Endothelial cell of hepatic sinusoid (primary cell): ENCODE data around the gene DPPA2.

Experiments
- in situ Hi-C: cut with HindIII; loops from 2 replicates; pipeline ENCODE4 v1.10.0; 2017; ENCODE audit warnings: low sequenced_read_pairs

The DPPA2 gene

GRCh38 chr3:109325657-109326056 lies 9.3 kb upstream of the DPPA2 start:
- in situ Hi-C loops = no loop called here

- in situ Hi-C loops = no loop called here
These were observed 8.8 kb upstream of the DPPA2 start for GRCh38 chr3:109325109-109325508.

- in situ Hi-C loops = no loop called here
These were observed 3.3 kb downstream of the DPPA2 start for GRCh38 chr3:109313061-109313460.

GRCh38 chr3:109297496-109297895 lies 18.8 kb downstream of the DPPA2 start:
- in situ Hi-C loops = no loop called here

- in situ Hi-C loops = no loop called here
These were observed 32.2 kb downstream of the DPPA2 start for GRCh38 chr3:109284071-109284470.

- in situ Hi-C loops = no loop called here
These were observed 37.8 kb downstream of the DPPA2 start for GRCh38 chr3:109278546-109278945.

- in situ Hi-C loops = no loop called here
These were observed 38.2 kb downstream of the DPPA2 start for GRCh38 chr3:109278141-109278540.

GRCh38 chr3:109275702-109276293 lies 40.5 kb downstream of the DPPA2 start:
- in situ Hi-C loops = no loop called here

- in situ Hi-C loops = no loop called here
These were observed 45.5 kb downstream of the DPPA2 start for GRCh38 chr3:109270779-109271178.

GRCh38 chr3:109269577-109270275 lies 46.6 kb downstream of the DPPA2 start:
- in situ Hi-C loops = no loop called here

- in situ Hi-C loops = no loop called here
These were observed 48.1 kb downstream of the DPPA2 start for GRCh38 chr3:109268181-109268580.

- in situ Hi-C loops = no loop called here
These were observed 51.0 kb downstream of the DPPA2 start for GRCh38 chr3:109265295-109265694.

GRCh38 chr3:109257269-109257668 lies 59.0 kb downstream of the DPPA2 start:
- in situ Hi-C loops = no loop called here

GRCh38 chr3:109254770-109255169 lies 61.5 kb downstream of the DPPA2 start:
- in situ Hi-C loops = no loop called here

GRCh38 chr3:109252641-109253040 lies 63.7 kb downstream of the DPPA2 start:
- in situ Hi-C loops = no loop called here
